H1 (cell line): ENCODE measurements around the gene SMG5. TPM values are rescaled to one million over a fixed set of nuclear protein-coding genes. Genes with fewer than 3 reads are reported as not detected.

Experiments used
- CTCF ChIA-PET: fragments of 300-600 bp; sonication (Branson Sonifier 250); formaldehyde crosslinking; loops from one replicate; lab custom pipeline; 2021; ENCODE audit not compliant: partially characterized antibody; lab: Charles Lee
- POLR2A ChIA-PET: fragments of 300-600 bp; sonication (Branson Sonifier 250); formaldehyde crosslinking; loops from one replicate; lab custom pipeline; 2021; ENCODE audit warnings: inconsistent platforms; ENCODE audit not compliant: partially characterized antibody; lab: Charles Lee
- DNase-seq, 2 experiments: peaks; one replicate each; pipeline versions ENCODE4 v3.0.0 to v3.0.0-alpha.2; 2010 to 2022; ENCODE audit warnings: low spot score in 2 of 2, low read depth in 1 of 2, mixed read lengths in 1 of 2
- FAIRE-seq: peaks from 2 replicates; lab custom pipeline; 2011; peaks lifted over from hg19 to GRCh38; lab: Jason Lieb, UNC
- H2AFZ ChIP-seq: 2 replicates; pipeline ENCODE4 v1.8.1; 2012; ENCODE audit warnings: low read length, inconsistent platforms
- H2AK5ac ChIP-seq: 2 replicates; pipeline ENCODE4 v1.6.1; 2013; ENCODE audit warnings: low read depth, low read length
- H2BK120ac ChIP-seq: replicated peaks from 2 replicates; pipeline ENCODE3; 2013; ENCODE audit warnings: low read depth, low read length, inconsistent platforms
- H2BK12ac ChIP-seq: 2 replicates; pipeline ENCODE4 v1.6.1; 2013; ENCODE audit warnings: low read depth, low read length
- H2BK15ac ChIP-seq: 2 replicates; pipeline ENCODE4 v1.6.1; 2013; ENCODE audit warnings: low read length
- H2BK20ac ChIP-seq: 2 replicates; pipeline ENCODE4 v1.6.1; 2013; ENCODE audit warnings: low read length
- H2BK5ac ChIP-seq: 2 replicates; pipeline ENCODE4 v1.6.1; 2013; ENCODE audit warnings: low read depth, low read length
- H3K14ac ChIP-seq: 2 replicates; pipeline ENCODE4 v1.6.1; 2013; ENCODE audit warnings: inconsistent platforms; ENCODE audit not compliant: insufficient read length
- H3K18ac ChIP-seq: 2 replicates; pipeline ENCODE4 v1.6.1; 2013; ENCODE audit warnings: low read length; ENCODE audit errors: extremely low read depth
- H3K23ac ChIP-seq: 2 replicates; pipeline ENCODE4 v1.6.1; 2013; ENCODE audit warnings: inconsistent platforms; ENCODE audit not compliant: insufficient read length
- H3K23me2 ChIP-seq: 2 replicates; pipeline ENCODE4 v1.6.1; 2013; ENCODE audit warnings: low read depth, low read length
- H3K27ac ChIP-seq: 2 replicates; pipeline ENCODE4 v1.6.1; 2011; ENCODE audit warnings: low read depth, low read length, inconsistent platforms
- H3K27me3 ChIP-seq, 4 experiments: replicated peaks in 1 of 4; 1 replicate in 1 of 4; 2 replicates in 3 of 4; pipeline versions ENCODE4 v1.6.1 to v1.8.1; 2011 to 2013; ENCODE audit warnings: low read length in 3 of 4, mild to moderate bottlenecking in 3 of 4, inconsistent platforms in 2 of 4, mixed read lengths in 2 of 4, moderate library complexity in 1 of 4; ENCODE audit not compliant: control insufficient read depth in 3 of 4, insufficient read depth in 3 of 4; ENCODE audit errors: extremely low read depth in 1 of 4
- H3K36me3 ChIP-seq, 4 experiments: 2 replicates each; pipeline versions ENCODE4 v1.6.1 to v1.8.1; 2011 to 2013; ENCODE audit warnings: mild to moderate bottlenecking in 4 of 4, low read length in 3 of 4, moderate library complexity in 2 of 4, control low read depth in 1 of 4, inconsistent platforms in 1 of 4; ENCODE audit not compliant: insufficient read depth in 4 of 4, control insufficient read depth in 2 of 4
- H3K4ac ChIP-seq: replicated peaks from 2 replicates; pipeline ENCODE3; 2013; ENCODE audit warnings: low read length, low read depth, mixed read lengths, inconsistent platforms; ENCODE audit not compliant: insufficient read length
- H3K4me1 ChIP-seq, 4 experiments: replicated peaks in 1 of 4; 1 replicate in 1 of 4; 2 replicates in 3 of 4; pipeline versions ENCODE4 v1.6.1 to v1.8.1; 2011 to 2013; ENCODE audit warnings: low read length in 3 of 4, inconsistent platforms in 2 of 4, mixed read lengths in 1 of 4; ENCODE audit not compliant: insufficient read depth in 4 of 4, control insufficient read depth in 3 of 4
- H3K4me2 ChIP-seq, 2 experiments: 2 replicates each; pipeline versions ENCODE4 v1.6.1 to v1.8.1; 2011 to 2013; ENCODE audit warnings: low read depth in 2 of 2, low read length in 2 of 2, control low read depth in 1 of 2, inconsistent platforms in 1 of 2, mild to moderate bottlenecking in 1 of 2; ENCODE audit not compliant: insufficient read depth in 1 of 2
- H3K4me3 ChIP-seq, 4 experiments: fragments of 200-600, 300-600 bp in 1 of 4; sonication (generic), shearing (Covaris generic), sonication (Bioruptor Twin) in 1 of 4; 2 replicates each; pipeline versions ENCODE4 v1.5.1 to v1.8.1; 2011 to 2016; ENCODE audit warnings: low read length in 4 of 4, low read depth in 3 of 4, control low read depth in 2 of 4, inconsistent platforms in 2 of 4, mild to moderate bottlenecking in 2 of 4, mixed read lengths in 1 of 4, moderate library complexity in 1 of 4; ENCODE audit not compliant: insufficient read depth in 2 of 4; ENCODE audit errors: extremely low read depth in 1 of 4
- H3K56ac ChIP-seq: replicated peaks from 2 replicates; pipeline ENCODE3; 2013; ENCODE audit warnings: low read depth, mild to moderate bottlenecking, mixed read lengths, low read length, inconsistent platforms; ENCODE audit not compliant: insufficient read length
- H3K79me1 ChIP-seq: 2 replicates; pipeline ENCODE4 v1.6.1; 2013; ENCODE audit warnings: low read depth, low read length, control low read depth
- H3K79me2 ChIP-seq, 2 experiments: 2 replicates each; pipeline versions ENCODE4 v1.6.1 to v1.8.1; 2012 to 2013; ENCODE audit warnings: low read length in 2 of 2, mild to moderate bottlenecking in 2 of 2, inconsistent platforms in 1 of 2; ENCODE audit not compliant: insufficient read depth in 2 of 2, control insufficient read depth in 1 of 2
- H3K9ac ChIP-seq, 4 experiments: replicated peaks in 1 of 4; 1 replicate in 1 of 4; 2 replicates in 3 of 4; pipeline versions ENCODE4 v1.6.1 to v1.8.1; 2011 to 2013; ENCODE audit warnings: low read depth in 3 of 4, low read length in 3 of 4, control low read depth in 2 of 4, mild to moderate bottlenecking in 2 of 4, moderate library complexity in 2 of 4, inconsistent platforms in 1 of 4; ENCODE audit errors: extremely low read depth in 1 of 4
- H3K9me3 ChIP-seq, 2 experiments: 2 replicates each; pipeline versions ENCODE4 v1.6.1 to v1.8.1; 2012 to 2013; ENCODE audit warnings: mild to moderate bottlenecking in 2 of 2, moderate library complexity in 2 of 2, control low read depth in 1 of 2, inconsistent platforms in 1 of 2, low read depth in 1 of 2, low read length in 1 of 2, mixed read lengths in 1 of 2; ENCODE audit not compliant: insufficient read depth in 2 of 2
- H4K20me1 ChIP-seq, 2 experiments: replicated peaks in 1 of 2; 2 replicates each; pipeline versions ENCODE3 to v1.8.1; 2011 to 2013; ENCODE audit warnings: inconsistent platforms in 2 of 2, low read length in 2 of 2, mild to moderate bottlenecking in 1 of 2; ENCODE audit not compliant: insufficient read depth in 2 of 2, control insufficient read depth in 1 of 2
- H4K5ac ChIP-seq: 2 replicates; pipeline ENCODE4 v1.6.1; 2013; ENCODE audit warnings: low read length, low read depth, mixed read lengths, inconsistent platforms; ENCODE audit not compliant: insufficient read length
- H4K8ac ChIP-seq: 2 replicates; pipeline ENCODE4 v1.8.0; 2013; ENCODE audit warnings: mild to moderate bottlenecking, moderate library complexity, low read length, inconsistent platforms; ENCODE audit not compliant: insufficient read depth; ENCODE audit errors: extremely low read depth
- H4K91ac ChIP-seq: replicated peaks from 2 replicates; pipeline ENCODE3; 2013; ENCODE audit warnings: low read length, mixed read lengths, inconsistent platforms; ENCODE audit not compliant: insufficient read length
- CTBP2 ChIP-seq: IDR thresholded peaks from 2 replicates; pipeline ENCODE4 v1.7.0; 2011; ENCODE audit warnings: borderline replicate concordance, mild to moderate bottlenecking, moderate library complexity, mixed read lengths, low read length; ENCODE audit not compliant: insufficient read depth, insufficient read length
- EGR1 ChIP-seq: IDR thresholded peaks from 2 replicates; pipeline ENCODE4 v1.6.1; 2011; ENCODE audit warnings: low read depth, low read length, borderline replicate concordance
- EZH2 ChIP-seq: fragments of 200-600 bp; sonication (generic); IDR thresholded peaks from 2 replicates; pipeline ENCODE4 v1.7.1; 2012; ENCODE audit warnings: low read depth, mild to moderate bottlenecking, moderate library complexity, low read length, inconsistent platforms; ENCODE audit not compliant: severe bottlenecking
- GTF2F1 ChIP-seq: IDR thresholded peaks from 2 replicates; pipeline ENCODE4 v1.6.1; 2012; ENCODE audit warnings: low read depth, low read length, improper control_type of control experiment, borderline replicate concordance
- RXRA ChIP-seq: IDR thresholded peaks from 2 replicates; pipeline ENCODE4 v1.6.1; 2011; ENCODE audit warnings: low read depth, mild to moderate bottlenecking, low read length, moderate library complexity; ENCODE audit not compliant: insufficient read depth
- SAP30 ChIP-seq: fragments of 300-600 bp; sonication (generic); IDR thresholded peaks from 2 replicates; pipeline ENCODE4 v1.7.1; 2012; ENCODE audit warnings: low read length, moderate library complexity, mild to moderate bottlenecking, inconsistent platforms; ENCODE audit not compliant: insufficient read depth, insufficient replicate concordance
- SIN3A ChIP-seq, 2 experiments: IDR thresholded peaks in 1 of 2; conservative IDR thresholded peaks in 1 of 2; 2 replicates each; pipeline ENCODE4 v1.6.1; 2011 to 2012; ENCODE audit warnings: low read length in 2 of 2, improper control_type of control experiment in 1 of 2, low read depth in 1 of 2, mild to moderate bottlenecking in 1 of 2
- SRF ChIP-seq: IDR thresholded peaks from 2 replicates; pipeline ENCODE4 v1.6.1; 2011; ENCODE audit warnings: mild to moderate bottlenecking, low read depth, low read length, moderate library complexity
- WGBS, 2 experiments: shearing (Covaris generic) in 1 of 2; methylation state at CpG; one replicate each; pipeline versions ENCODE4 v1.1.6 to v1.1.7; 2013 to 2015; ENCODE audit warnings: low lambda C conversion rate in 2 of 2, mixed read lengths in 2 of 2, inconsistent platforms in 1 of 2, low coverage in 1 of 2, missing lambda C conversion rate in 1 of 2; ENCODE audit not compliant: insufficient replicate concordance in 2 of 2, insufficient coverage in 1 of 2, insufficient read length in 1 of 2; ENCODE audit errors: extremely low coverage in 1 of 2, missing lambda C conversion rate in 1 of 2; 5-methylcytosine and 5-hydroxymethylcytosine counted together
- polyA plus RNA-seq, 7 experiments: library from polyadenylated mRNA; depleted of rRNA in 3 of 7; stranded (reverse) in 5 of 7; unstranded in 2 of 7; fragments of >200 nt in 5 of 7; fragments of 200-250 nt in 2 of 7; gene quantifications; 1 replicate in 5 of 7; 2 replicates in 1 of 7; 4 replicates in 1 of 7; pipeline versions ENCODE4 v1.2.1 to v1.2.3, GENCODE V29; 2011 to 2013; ENCODE audit warnings: missing spikeins in 2 of 7, mixed read lengths in 2 of 7
- total RNA-seq: library from RNA; stranded (reverse); fragmentation: NEBNext Ultra II Directional; extraction: Animal tissue kit (Norgen Biotek cat#: 25700); gene quantifications from 2 replicates; pipeline ENCODE4 v1.2.1, GENCODE V29; 2021
- TF ChIP-seq, protein P1 (sequence below): IDR thresholded peaks from 2 replicates; pipeline ENCODE4 v1.6.1; 2011; ENCODE audit warnings: low read depth, mild to moderate bottlenecking, low read length; ENCODE audit not compliant: insufficient read depth
- TF ChIP-seq, protein P2 (sequence below): IDR thresholded peaks from 2 replicates; pipeline ENCODE4 v1.6.1; 2012; ENCODE audit warnings: inconsistent platforms

Gene SMG5
- total and polyA plus RNA-seq, 2 of the 8 experiments (the other 6 are each of a cell fraction or from before 2014, with no cell fraction given), result 32.7 to 98.0 TPM

DNA sequence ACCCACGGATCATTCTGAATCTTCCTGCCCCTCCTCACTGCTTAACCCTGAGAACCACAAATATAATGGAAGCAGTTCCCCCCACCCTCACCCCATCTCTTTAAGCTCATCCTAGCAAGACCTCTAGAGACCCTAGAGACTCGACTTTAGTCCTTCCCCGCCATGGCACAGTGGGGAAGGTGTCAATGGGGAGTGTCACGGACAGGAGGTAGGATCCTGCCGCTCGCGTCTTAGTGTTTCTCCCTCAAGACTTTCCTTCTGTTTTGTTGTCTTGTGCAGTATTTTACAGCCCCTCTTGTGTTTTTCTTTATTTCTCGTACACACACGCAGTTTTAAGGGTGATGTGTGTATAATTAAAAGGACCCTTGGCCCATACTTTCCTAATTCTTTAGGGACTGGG is 70.5 kb downstream of the SMG5 start:
- 0 out of 2 replicates have a peak overlapping the region, but pooled peaks have one; percentile 57 for H3K18ac ChIP-seq
- no peak overlapping the region for H4K8ac ChIP-seq
- peaks cover 2% of the 10 kb centered on the region; the same call in 1 of the 2 replicates for H3K79me1 ChIP-seq
- peak overlapping the region; percentile 63 to 78 for H3K4me2 ChIP-seq
- CTCF ChIA-PET, result interaction anchor here (0.6 to 4.5 kb wide), 11 partner anchors 13 to 82 kb away, joined by 3 to 34 read pairs (median 5); partner anchors contain the start of gene SLC25A44
- H3K4me3 ChIP-seq, result peak overlapping the region; percentile 53 to 97 (median 92); a peak in 7 of 8 replicates
- peak overlapping the region; percentile 61 for H3K27ac ChIP-seq
- FAIRE-seq, result no peak
- no peaks in the 10 kb centered on the region for H3K27me3 ChIP-seq
- no peak overlapping the region for H4K91ac ChIP-seq
- H3K56ac ChIP-seq, result no peak overlapping the region
- DNase-seq, result no peak
- WGBS, 2 experiments, result 90% methylated on average over 9 of the region's 9 CpGs; no CpG with 5 or more reads in 1 of the 2 experiments
- H3K79me2 ChIP-seq, result peaks cover 7 to 17% of the 10 kb centered on the region in 2 experiments
- peak overlapping the region; percentile 88; the same call in 1 of the 2 replicates for H2BK15ac ChIP-seq
- POLR2A ChIA-PET, result interaction anchor here (0.6 to 6.5 kb wide), 38 partner anchors 12 to 1101 kb away, joined by 3 to 77 read pairs (median 5); partner anchors contain the start of genes BGLAP, CCT3, LMNA and PAQR6
- no peak overlapping the region for H2BK120ac ChIP-seq
- H3K9ac ChIP-seq, result peak overlapping the region in 3 of 4 experiments; percentile 60 to 100 (median 100); a peak in 4 of 7 replicates
- 0 out of 2 replicates have a peak overlapping the region, but pooled peaks have one; percentile 48 for H2BK20ac ChIP-seq
- no peak overlapping the region for H3K4ac ChIP-seq
- peaks cover 3 to 32% (median 5%) of the 10 kb centered on the region in 4 experiments; a peak in 6 of 8 replicates for H3K36me3 ChIP-seq
- H2AK5ac ChIP-seq, result no peak overlapping the region
- H3K4me1 ChIP-seq, result peaks cover 0 to 5% (median 4%) of the 10 kb centered on the region in 4 experiments; a peak in 5 of 7 replicates
- H3K14ac ChIP-seq, result no peak overlapping the region
- H4K5ac ChIP-seq, result peak overlapping the region; percentile 95
- H2AFZ ChIP-seq, result no peak overlapping the region
- no peak overlapping the region for H3K23ac ChIP-seq
- peak overlapping the region; percentile 93; the same call in 1 of the 2 replicates for H2BK5ac ChIP-seq
- H3K23me2 ChIP-seq, result 0 out of 2 replicates have a peak, but pooled peaks cover 6% of the 10 kb centered on the region
- H2BK12ac ChIP-seq, result peak overlapping the region; percentile 35; the same call in 1 of the 2 replicates
- H3K9me3 ChIP-seq, result no peaks in the 10 kb centered on the region; a peak in 1 of 4 replicates
- H4K20me1 ChIP-seq, result no peaks in the 10 kb centered on the region
- TF ChIP-seq CTBP2 (no peak), SIN3A (conservative IDR thresholded peaks at IDR 0.05 in 1 of 2, IDR thresholded peaks at IDR 0.05 in 1 of 2; ENCODE audit: low read depth in 1 of 2, low read length in 2 of 2) (no peak), EZH2 (no peak), SAP30 (no peak), GTF2F1 (no peak), EGR1 (no peak), SRF (no peak), RXRA (no peak)
- TF ChIP-seq, protein P1, sequence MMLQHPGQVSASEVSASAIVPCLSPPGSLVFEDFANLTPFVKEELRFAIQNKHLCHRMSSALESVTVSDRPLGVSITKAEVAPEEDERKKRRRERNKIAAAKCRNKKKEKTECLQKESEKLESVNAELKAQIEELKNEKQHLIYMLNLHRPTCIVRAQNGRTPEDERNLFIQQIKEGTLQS, result no peak
- TF ChIP-seq, protein P2, sequence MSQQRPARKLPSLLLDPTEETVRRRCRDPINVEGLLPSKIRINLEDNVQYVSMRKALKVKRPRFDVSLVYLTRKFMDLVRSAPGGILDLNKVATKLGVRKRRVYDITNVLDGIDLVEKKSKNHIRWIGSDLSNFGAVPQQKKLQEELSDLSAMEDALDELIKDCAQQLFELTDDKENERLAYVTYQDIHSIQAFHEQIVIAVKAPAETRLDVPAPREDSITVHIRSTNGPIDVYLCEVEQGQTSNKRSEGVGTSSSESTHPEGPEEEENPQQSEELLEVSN, result no peak
